ENCODE measurements around the gene ATP8B3.

ATP8B3 gene, protein sequence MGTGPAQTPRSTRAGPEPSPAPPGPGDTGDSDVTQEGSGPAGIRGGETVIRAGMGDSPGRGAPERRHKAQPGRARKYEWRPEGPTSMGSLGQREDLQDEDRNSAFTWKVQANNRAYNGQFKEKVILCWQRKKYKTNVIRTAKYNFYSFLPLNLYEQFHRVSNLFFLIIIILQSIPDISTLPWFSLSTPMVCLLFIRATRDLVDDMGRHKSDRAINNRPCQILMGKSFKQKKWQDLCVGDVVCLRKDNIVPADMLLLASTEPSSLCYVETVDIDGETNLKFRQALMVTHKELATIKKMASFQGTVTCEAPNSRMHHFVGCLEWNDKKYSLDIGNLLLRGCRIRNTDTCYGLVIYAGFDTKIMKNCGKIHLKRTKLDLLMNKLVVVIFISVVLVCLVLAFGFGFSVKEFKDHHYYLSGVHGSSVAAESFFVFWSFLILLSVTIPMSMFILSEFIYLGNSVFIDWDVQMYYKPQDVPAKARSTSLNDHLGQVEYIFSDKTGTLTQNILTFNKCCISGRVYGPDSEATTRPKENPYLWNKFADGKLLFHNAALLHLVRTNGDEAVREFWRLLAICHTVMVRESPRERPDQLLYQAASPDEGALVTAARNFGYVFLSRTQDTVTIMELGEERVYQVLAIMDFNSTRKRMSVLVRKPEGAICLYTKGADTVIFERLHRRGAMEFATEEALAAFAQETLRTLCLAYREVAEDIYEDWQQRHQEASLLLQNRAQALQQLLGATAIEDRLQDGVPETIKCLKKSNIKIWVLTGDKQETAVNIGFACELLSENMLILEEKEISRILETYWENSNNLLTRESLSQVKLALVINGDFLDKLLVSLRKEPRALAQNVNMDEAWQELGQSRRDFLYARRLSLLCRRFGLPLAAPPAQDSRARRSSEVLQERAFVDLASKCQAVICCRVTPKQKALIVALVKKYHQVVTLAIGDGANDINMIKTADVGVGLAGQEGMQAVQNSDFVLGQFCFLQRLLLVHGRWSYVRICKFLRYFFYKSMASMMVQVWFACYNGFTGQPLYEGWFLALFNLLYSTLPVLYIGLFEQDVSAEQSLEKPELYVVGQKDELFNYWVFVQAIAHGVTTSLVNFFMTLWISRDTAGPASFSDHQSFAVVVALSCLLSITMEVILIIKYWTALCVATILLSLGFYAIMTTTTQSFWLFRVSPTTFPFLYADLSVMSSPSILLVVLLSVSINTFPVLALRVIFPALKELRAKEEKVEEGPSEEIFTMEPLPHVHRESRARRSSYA (N-terminal part only)

DNA sequence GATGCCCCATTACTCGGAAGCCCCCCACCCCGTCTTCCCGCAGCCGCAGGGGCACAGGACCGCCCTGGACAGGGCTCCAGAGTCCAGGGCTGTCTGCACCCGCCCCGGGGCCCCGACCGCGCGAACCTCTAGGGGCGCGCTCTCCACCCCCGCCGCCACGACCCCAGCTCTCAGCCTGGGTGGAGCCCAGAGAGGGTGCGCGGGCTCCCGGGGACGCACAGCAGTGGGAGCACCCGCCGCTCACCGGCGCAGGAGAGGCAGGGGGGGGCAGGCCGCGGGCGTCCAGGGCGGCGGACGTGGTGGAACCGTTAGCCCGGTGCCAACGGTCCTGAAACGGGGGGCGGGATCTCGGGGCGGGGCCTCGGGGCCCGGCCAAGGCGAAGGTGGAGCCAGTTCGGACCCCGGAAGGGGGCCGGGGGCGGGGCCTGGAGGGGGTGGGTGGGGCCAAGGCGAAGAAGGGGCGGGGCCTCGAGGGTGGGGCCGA, at the start of gene ATP8B3:
Gene ATP8B3 (minus strand): TSS at position 335 of the 484 bp plus-strand sequence. CDS start 540 bp downstream, outside the sequence.
- DNase-seq (ENCODE audit: low read depth) = no peak
- TF ChIP-seq, protein P1, sequence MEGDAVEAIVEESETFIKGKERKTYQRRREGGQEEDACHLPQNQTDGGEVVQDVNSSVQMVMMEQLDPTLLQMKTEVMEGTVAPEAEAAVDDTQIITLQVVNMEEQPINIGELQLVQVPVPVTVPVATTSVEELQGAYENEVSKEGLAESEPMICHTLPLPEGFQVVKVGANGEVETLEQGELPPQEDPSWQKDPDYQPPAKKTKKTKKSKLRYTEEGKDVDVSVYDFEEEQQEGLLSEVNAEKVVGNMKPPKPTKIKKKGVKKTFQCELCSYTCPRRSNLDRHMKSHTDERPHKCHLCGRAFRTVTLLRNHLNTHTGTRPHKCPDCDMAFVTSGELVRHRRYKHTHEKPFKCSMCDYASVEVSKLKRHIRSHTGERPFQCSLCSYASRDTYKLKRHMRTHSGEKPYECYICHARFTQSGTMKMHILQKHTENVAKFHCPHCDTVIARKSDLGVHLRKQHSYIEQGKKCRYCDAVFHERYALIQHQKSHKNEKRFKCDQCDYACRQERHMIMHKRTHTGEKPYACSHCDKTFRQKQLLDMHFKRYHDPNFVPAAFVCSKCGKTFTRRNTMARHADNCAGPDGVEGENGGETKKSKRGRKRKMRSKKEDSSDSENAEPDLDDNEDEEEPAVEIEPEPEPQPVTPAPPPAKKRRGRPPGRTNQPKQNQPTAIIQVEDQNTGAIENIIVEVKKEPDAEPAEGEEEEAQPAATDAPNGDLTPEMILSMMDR (IDR thresholded peaks at IDR 0.05; ENCODE audit: low read length, missing control alignments) = no peak
- H3K4me3 ChIP-seq (replicated peaks; ENCODE audit: low read depth, low read length) = peak within 1 kb of the TSS; percentile 55

DNA sequence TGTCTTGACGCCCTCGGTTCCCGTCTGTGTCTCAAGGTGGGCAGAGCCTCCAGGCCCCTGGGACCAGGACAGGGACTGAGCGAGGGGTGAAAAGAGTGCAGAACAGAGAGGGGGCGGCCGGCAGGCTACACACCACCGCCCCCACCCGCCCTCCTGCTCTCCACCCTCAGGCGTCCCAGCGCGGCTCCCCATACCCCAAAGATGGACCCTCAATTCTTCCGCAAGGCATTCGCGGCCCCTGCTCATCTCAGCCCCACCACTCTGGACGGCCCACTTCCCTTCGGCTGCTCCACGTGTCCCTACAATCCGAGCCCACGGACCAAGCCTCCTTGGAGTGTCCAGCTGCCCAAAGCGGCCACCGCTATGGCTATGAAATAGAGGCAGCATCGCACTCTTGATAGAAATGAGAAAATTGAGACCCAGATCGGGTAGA, 49.5 kb upstream of the ATP8B3 start:
- H3K4me3 ChIP-seq (replicated peaks; ENCODE audit: low read depth, low read length) = peak overlapping the region; percentile 69
- TF ChIP-seq, protein P1 (IDR thresholded peaks at IDR 0.05; ENCODE audit: low read length, missing control alignments) = no peak
- no peak for DNase-seq (ENCODE audit: low read depth)

DNA sequence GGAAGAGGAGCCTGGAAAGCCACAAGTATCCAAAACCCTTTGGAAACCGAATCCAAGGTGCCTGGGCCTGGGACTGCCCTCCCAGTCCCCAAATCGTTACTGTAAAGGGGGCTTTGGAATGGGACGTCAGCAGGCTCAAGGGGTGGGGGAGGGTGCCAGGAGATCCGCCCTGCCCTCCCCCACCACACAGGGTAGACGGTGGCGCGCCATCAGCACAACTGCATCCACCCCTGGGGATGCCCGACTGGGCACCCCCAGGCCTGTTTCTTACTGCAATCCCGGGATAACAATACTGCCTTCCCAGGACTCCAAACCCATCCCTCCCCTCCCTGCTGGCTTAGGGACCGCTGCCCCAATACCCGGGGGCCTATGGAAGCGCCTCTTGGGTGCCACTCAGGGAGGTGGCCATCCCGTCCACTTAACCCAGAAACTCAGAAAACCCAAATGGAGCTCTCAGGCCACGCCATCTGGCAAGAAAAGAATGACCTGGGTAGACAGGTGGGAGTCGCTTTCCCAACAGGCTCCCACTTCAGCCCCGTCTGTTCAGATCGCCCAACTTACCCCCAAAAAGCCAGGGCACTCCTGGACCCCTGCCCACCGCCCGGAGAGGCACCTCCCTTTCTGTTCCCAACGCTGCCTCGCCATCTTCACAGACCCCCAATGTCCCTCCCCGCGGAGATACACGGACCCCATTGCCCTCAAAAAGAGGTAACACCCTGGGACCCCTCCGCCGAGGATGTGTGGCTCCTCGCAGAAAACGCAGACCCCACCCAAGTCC, 48.9 kb upstream of the ATP8B3 start:
- TF ChIP-seq, protein P1 (IDR thresholded peaks at IDR 0.05; ENCODE audit: low read length, missing control alignments) = no peak
- H3K4me3 ChIP-seq (replicated peaks; ENCODE audit: low read depth, low read length) = peak overlapping the region; percentile 69
- DNase-seq (ENCODE audit: low read depth) = no peak

DNA sequence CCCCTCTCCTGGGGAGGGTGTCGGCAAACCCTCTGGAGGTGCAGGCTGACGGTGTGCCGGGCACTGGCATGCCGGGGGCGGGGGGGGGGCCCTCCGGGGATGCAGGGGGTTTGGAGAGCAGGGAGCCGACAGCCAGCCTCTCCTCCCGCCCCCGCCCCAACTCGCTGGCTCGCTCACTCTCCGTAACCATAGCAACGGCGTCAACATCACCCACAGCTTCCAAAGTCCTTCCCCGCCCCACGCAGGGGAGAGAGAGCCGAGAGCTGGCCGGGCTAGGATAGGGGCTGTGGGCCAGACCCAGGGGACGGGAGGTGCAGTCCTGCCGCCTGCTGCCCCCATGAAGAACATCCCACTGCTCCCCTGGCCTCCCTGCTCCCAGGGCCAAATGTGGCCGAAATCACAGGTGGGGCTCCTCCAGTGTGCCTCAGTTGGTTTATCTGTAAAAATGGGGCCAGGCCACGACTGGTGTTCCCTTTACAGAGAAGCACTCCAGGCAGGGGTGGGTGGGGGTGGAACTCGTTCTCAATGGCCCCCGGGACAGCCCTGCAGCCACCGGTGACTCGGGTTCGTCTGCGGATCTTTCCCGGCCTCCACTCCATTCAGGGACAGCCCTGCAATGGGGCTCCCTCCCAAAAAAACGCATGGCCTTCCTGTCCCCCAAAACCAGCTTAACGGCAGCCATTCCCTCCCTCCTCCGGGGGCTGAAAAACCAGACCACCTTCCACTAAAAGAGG, 48.1 kb upstream of the ATP8B3 start:
- peak; percentile 85 for DNase-seq (ENCODE audit: low read depth)

DNA sequence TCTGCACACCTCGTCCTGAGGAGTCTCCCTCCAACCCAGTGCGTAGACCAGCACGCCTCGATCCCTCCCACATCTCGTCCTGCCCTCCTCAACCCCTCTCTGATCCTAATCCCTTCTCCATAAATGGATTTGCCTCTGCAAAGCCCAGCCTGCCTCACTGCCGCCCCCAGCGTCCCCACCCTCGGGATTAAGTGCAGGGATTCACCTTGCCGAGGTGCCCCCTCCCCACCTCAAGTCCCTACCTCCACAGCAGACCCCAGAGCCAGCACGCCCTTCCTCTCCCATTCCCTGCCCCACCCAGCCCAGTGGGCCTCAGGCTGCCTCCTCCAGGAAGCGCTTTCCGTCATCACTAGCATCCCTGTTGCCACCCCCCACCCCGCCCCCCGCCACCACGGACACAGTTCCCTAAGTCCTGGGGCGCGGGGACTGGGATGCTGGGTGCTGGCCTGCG, 47.3 kb upstream of the ATP8B3 start:
- H3K4me3 ChIP-seq (replicated peaks; ENCODE audit: low read depth, low read length) = no peak overlapping the region
- TF ChIP-seq, protein P1 (IDR thresholded peaks at IDR 0.05; ENCODE audit: low read length, missing control alignments) = no peak
- DNase-seq (ENCODE audit: low read depth) = no peak

More for the DNA sequence above, 48.1 kb upstream of the ATP8B3 start:
- TF ChIP-seq, protein P1 (IDR thresholded peaks at IDR 0.05; ENCODE audit: low read length, missing control alignments) = no peak
- H3K4me3 ChIP-seq (replicated peaks; ENCODE audit: low read depth, low read length) = peak overlapping the region; percentile 69

Measured in fibroblast of pulmonary artery (primary cell).